Measurements from ENCODE around the gene TMTC3. TPM values are rescaled to one million over a fixed set of nuclear protein-coding genes. Genes with fewer than 3 reads are reported as not detected.

TMTC3 gene
- total RNA-seq, 1 experiment from 2014 or later: 19.0 TPM

GRCh38 chr12:88156075-88156654 lies 14.1 kb downstream of the TMTC3 start:
- no TSS peak for BruUV-seq (replicated peaks)
- no peak for TF ChIP-seq CTCF (IDR thresholded peaks at IDR 0.05; ENCODE audit: unreplicated experiment)
- intact Hi-C loops (cut with micrococcal nuclease): no loop called here

GRCh38 chr12:88163371-88163770 lies 21.3 kb downstream of the TMTC3 start:
- peaks cover 5% of the 10 kb centered on the region for H3K4me1 Mint-ChIP-seq (ENCODE audit: insufficient read depth, unreplicated experiment)
- no peak overlapping the region for H3K4me3 Mint-ChIP-seq (ENCODE audit: unreplicated experiment)
- POLR2A ChIA-PET: interaction anchor here (0.6 kb wide), 1 partner anchor 18 kb away, joined by 3 read pairs; no protein-coding TSS in a partner anchor
- TF ChIP-seq CTCF (IDR thresholded peaks at IDR 0.05; ENCODE audit: unreplicated experiment): no peak
- H3K27ac Mint-ChIP-seq (ENCODE audit: low read depth, unreplicated experiment): no peak overlapping the region
- peaks cover 60% of the 10 kb centered on the region for H3K36me3 Mint-ChIP-seq (ENCODE audit: insufficient read depth, unreplicated experiment)
- intact Hi-C loops (cut with micrococcal nuclease): no loop called here
- CTCF ChIA-PET: interaction anchor here (0.6 to 0.7 kb wide), 2 partner anchors 59 to 854 kb away, joined by 3 to 5 read pairs; no protein-coding TSS in a partner anchor
- DNase-seq (ENCODE audit: unreplicated experiment): no peak
- no peaks in the 10 kb centered on the region for H3K9me3 Mint-ChIP-seq (ENCODE audit: unreplicated experiment)
- no peaks in the 10 kb centered on the region for H3K27me3 Mint-ChIP-seq (ENCODE audit: insufficient read depth, unreplicated experiment)
- no TSS peak for BruUV-seq (replicated peaks)

More at GRCh38 chr12:88156075-88156654, 14.1 kb downstream of the TMTC3 start:
- POLR2A ChIA-PET: interaction anchor here (4.1 kb wide), 1 partner anchor 14 kb away, joined by 18 read pairs; the partner anchor contains the start of genes CEP290 and TMTC3
- H3K9me3 Mint-ChIP-seq (ENCODE audit: unreplicated experiment): no peaks in the 10 kb centered on the region
- CTCF ChIA-PET: interaction anchor here (0.6 to 3.2 kb wide), 6 partner anchors 10 to 863 kb away, joined by 3 to 20 read pairs (median 4); partner anchors contain the start of gene KITLG
- H3K27me3 Mint-ChIP-seq (ENCODE audit: insufficient read depth, unreplicated experiment): no peaks in the 10 kb centered on the region
- H3K4me3 Mint-ChIP-seq (ENCODE audit: unreplicated experiment): no peak overlapping the region
- no peak for DNase-seq (ENCODE audit: unreplicated experiment)
- peaks cover 17% of the 10 kb centered on the region for H3K36me3 Mint-ChIP-seq (ENCODE audit: insufficient read depth, unreplicated experiment)
- H3K27ac Mint-ChIP-seq (ENCODE audit: low read depth, unreplicated experiment): peak overlapping the region; percentile 22
- H3K4me1 Mint-ChIP-seq (ENCODE audit: insufficient read depth, unreplicated experiment): no peaks in the 10 kb centered on the region

GRCh38 chr12:88166179-88166578 lies 24.1 kb downstream of the TMTC3 start:
- Mint-ChIP-seq H3K36me3 (ENCODE audit: insufficient read depth, unreplicated experiment) (peaks cover 74% of the 10 kb centered on the region), H3K9me3 (ENCODE audit: unreplicated experiment) (no peaks in the 10 kb centered on the region), H3K4me1 (ENCODE audit: insufficient read depth, unreplicated experiment) (peaks cover 5% of the 10 kb centered on the region), H3K4me3 (ENCODE audit: unreplicated experiment) (no peak overlapping the region), H3K27ac (ENCODE audit: low read depth, unreplicated experiment) (no peak overlapping the region), H3K27me3 (ENCODE audit: insufficient read depth, unreplicated experiment) (no peaks in the 10 kb centered on the region)
- intact Hi-C loops (cut with micrococcal nuclease): no loop called here
- CTCF ChIA-PET: no interaction called here
- no peak for TF ChIP-seq CTCF (IDR thresholded peaks at IDR 0.05; ENCODE audit: unreplicated experiment)
- DNase-seq (ENCODE audit: unreplicated experiment): no peak
- BruUV-seq (replicated peaks): no TSS peak
- POLR2A ChIA-PET: interaction anchor here (0.9 kb wide), 1 partner anchor 24 kb away, joined by 6 read pairs; the partner anchor contains the start of genes CEP290 and TMTC3

GRCh38 chr12:88167384-88167783 lies 25.3 kb downstream of the TMTC3 start:
- ChIA-PET CTCF (no interaction called here), POLR2A (no interaction called here)
- intact Hi-C loops (cut with micrococcal nuclease): no loop called here
- H3K27me3 Mint-ChIP-seq (ENCODE audit: insufficient read depth, unreplicated experiment): no peaks in the 10 kb centered on the region
- BruUV-seq (replicated peaks): no TSS peak
- H3K4me3 Mint-ChIP-seq (ENCODE audit: unreplicated experiment): no peak overlapping the region
- no peaks in the 10 kb centered on the region for H3K9me3 Mint-ChIP-seq (ENCODE audit: unreplicated experiment)
- peak overlapping the region; percentile 36 for H3K27ac Mint-ChIP-seq (ENCODE audit: low read depth, unreplicated experiment)
- no peak for DNase-seq (ENCODE audit: unreplicated experiment)
- H3K4me1 Mint-ChIP-seq (ENCODE audit: insufficient read depth, unreplicated experiment): no peaks in the 10 kb centered on the region
- H3K36me3 Mint-ChIP-seq (ENCODE audit: insufficient read depth, unreplicated experiment): peaks cover 66% of the 10 kb centered on the region
- no peak for TF ChIP-seq CTCF (IDR thresholded peaks at IDR 0.05; ENCODE audit: unreplicated experiment)
